ENCODE measurements around the gene FSIP1. TPM values are rescaled to one million over a fixed set of nuclear protein-coding genes. Genes with fewer than 3 reads are reported as not detected.

Gene FSIP1
- total RNA-seq, 1 experiment from 2014 or later: 0.87 TPM

GRCh38 chr15:39580485-39581241 is 202.0 kb downstream of the FSIP1 start, which contains the start of gene THBS1:
Gene THBS1, plus strand, starts transcription at chr15:39581079. Its CDS starts 779 bp downstream, at chr15:39581858.
- peaks cover 11% of the 10 kb centered on the region for H3K4me1 ChIP-seq
- H3K27ac ChIP-seq: peak within 1 kb of the TSS; percentile 87
- peak; percentile 91 for DNase-seq
- peaks cover 22% of the 10 kb centered on the region for H3K36me3 ChIP-seq
- no peaks in the 10 kb centered on the region for H3K27me3 ChIP-seq
- no peaks in the 10 kb centered on the region for H3K9me3 ChIP-seq (replicated peaks)
- H3K4me3 ChIP-seq: peak within 1 kb of the TSS; percentile 71

GRCh38 chr15:39580117-39580484 is 202.5 kb downstream of the FSIP1 start:
- no peaks in the 10 kb centered on the region for H3K9me3 ChIP-seq (replicated peaks)
- peaks cover 11% of the 10 kb centered on the region for H3K4me1 ChIP-seq
- H3K27ac ChIP-seq: peak overlapping the region; percentile 87
- H3K36me3 ChIP-seq: peaks cover 17% of the 10 kb centered on the region
- no peaks in the 10 kb centered on the region for H3K27me3 ChIP-seq
- DNase-seq: peak; percentile 89 to 94
- peak overlapping the region; percentile 71 for H3K4me3 ChIP-seq

GRCh38 chr15:39579487-39580116 is 203.0 kb downstream of the FSIP1 start:
- H3K27me3 ChIP-seq: no peaks in the 10 kb centered on the region
- DNase-seq: peak; percentile 82 to 85
- H3K4me1 ChIP-seq: peaks cover 11% of the 10 kb centered on the region
- H3K36me3 ChIP-seq: peaks cover 12% of the 10 kb centered on the region
- no peaks in the 10 kb centered on the region for H3K9me3 ChIP-seq (replicated peaks)
- peak overlapping the region; percentile 87 for H3K27ac ChIP-seq
- H3K4me3 ChIP-seq: peak overlapping the region; percentile 71

- H3K4me3 ChIP-seq: peak overlapping the region; percentile 71
- H3K36me3 ChIP-seq: peaks cover 7% of the 10 kb centered on the region
- H3K27me3 ChIP-seq: no peaks in the 10 kb centered on the region
- DNase-seq: peak in 1 of 2 experiments; percentile 37
- H3K27ac ChIP-seq: peak overlapping the region; percentile 87
- peaks cover 11% of the 10 kb centered on the region for H3K4me1 ChIP-seq
- H3K9me3 ChIP-seq (replicated peaks): no peaks in the 10 kb centered on the region
Observed at GRCh38 chr15:39578851-39579486, 203.7 kb downstream of the FSIP1 start.

GRCh38 chr15:39575180-39575579 is 207.5 kb downstream of the FSIP1 start:
- no peak overlapping the region for H3K27ac ChIP-seq
- peaks cover 8% of the 10 kb centered on the region for H3K4me1 ChIP-seq
- DNase-seq: no peak
- H3K9me3 ChIP-seq (replicated peaks): no peaks in the 10 kb centered on the region
- no peaks in the 10 kb centered on the region for H3K27me3 ChIP-seq
- H3K36me3 ChIP-seq: no peaks in the 10 kb centered on the region
- no peak overlapping the region for H3K4me3 ChIP-seq

- no peaks in the 10 kb centered on the region for H3K27me3 ChIP-seq
- DNase-seq: no peak
- no peak overlapping the region for H3K4me3 ChIP-seq
- no peak overlapping the region for H3K27ac ChIP-seq
- no peaks in the 10 kb centered on the region for H3K9me3 ChIP-seq (replicated peaks)
- peaks cover 7% of the 10 kb centered on the region for H3K4me1 ChIP-seq
- H3K36me3 ChIP-seq: no peaks in the 10 kb centered on the region
Observed at GRCh38 chr15:39574427-39574826, 208.2 kb downstream of the FSIP1 start.

- no peaks in the 10 kb centered on the region for H3K9me3 ChIP-seq (replicated peaks)
- no peaks in the 10 kb centered on the region for H3K27me3 ChIP-seq
- no peak for DNase-seq
- H3K4me3 ChIP-seq: no peak overlapping the region
- H3K4me1 ChIP-seq: peaks cover 2% of the 10 kb centered on the region
- no peaks in the 10 kb centered on the region for H3K36me3 ChIP-seq
- H3K27ac ChIP-seq: no peak overlapping the region
Observed at GRCh38 chr15:39573844-39574243, 208.8 kb downstream of the FSIP1 start.

- H3K36me3 ChIP-seq: no peaks in the 10 kb centered on the region
- H3K27ac ChIP-seq: no peak overlapping the region
- H3K4me1 ChIP-seq: no peaks in the 10 kb centered on the region
- H3K27me3 ChIP-seq: no peaks in the 10 kb centered on the region
- DNase-seq: no peak
- no peaks in the 10 kb centered on the region for H3K9me3 ChIP-seq (replicated peaks)
- H3K4me3 ChIP-seq: no peak overlapping the region
Observed at GRCh38 chr15:39573287-39573686, 209.4 kb downstream of the FSIP1 start.

- DNase-seq: no peak
- peak overlapping the region; percentile 86 for H3K27ac ChIP-seq
- no peaks in the 10 kb centered on the region for H3K36me3 ChIP-seq
- no peaks in the 10 kb centered on the region for H3K9me3 ChIP-seq (replicated peaks)
- H3K27me3 ChIP-seq: no peaks in the 10 kb centered on the region
- H3K4me3 ChIP-seq: no peak overlapping the region
- H3K4me1 ChIP-seq: peaks cover 21% of the 10 kb centered on the region
Observed at GRCh38 chr15:39565851-39566250, 216.8 kb downstream of the FSIP1 start.

- Histone ChIP-seq H3K9me3 (replicated peaks) (no peaks in the 10 kb centered on the region), H3K4me3 (no peak overlapping the region), H3K27ac (peak overlapping the region; percentile 86), H3K27me3 (no peaks in the 10 kb centered on the region), H3K4me1 (peaks cover 21% of the 10 kb centered on the region), H3K36me3 (no peaks in the 10 kb centered on the region)
- DNase-seq: peak; percentile 87 to 93
Observed at GRCh38 chr15:39564972-39565665, 217.5 kb downstream of the FSIP1 start.

GRCh38 chr15:39558421-39558820 is 224.2 kb downstream of the FSIP1 start:
- no peak for DNase-seq
- Histone ChIP-seq H3K27me3 (no peaks in the 10 kb centered on the region), H3K9me3 (replicated peaks) (no peaks in the 10 kb centered on the region), H3K4me3 (no peak overlapping the region), H3K27ac (no peak overlapping the region), H3K36me3 (no peaks in the 10 kb centered on the region), H3K4me1 (peaks cover 40% of the 10 kb centered on the region)

- H3K9me3 ChIP-seq (replicated peaks): no peaks in the 10 kb centered on the region
- peak; percentile 83 to 89 for DNase-seq
Observed at GRCh38 chr15:39556461-39556860, 226.2 kb downstream of the FSIP1 start.

GRCh38 chr15:39555885-39556284 is 226.8 kb downstream of the FSIP1 start:
- H3K4me3 ChIP-seq: no peak overlapping the region
- H3K27me3 ChIP-seq: no peaks in the 10 kb centered on the region
- peak overlapping the region; percentile 63 for H3K27ac ChIP-seq
- peaks cover 40% of the 10 kb centered on the region for H3K4me1 ChIP-seq
- peak; percentile 10 to 50 for DNase-seq
- H3K36me3 ChIP-seq: no peaks in the 10 kb centered on the region
- no peaks in the 10 kb centered on the region for H3K9me3 ChIP-seq (replicated peaks)

More at GRCh38 chr15:39556461-39556860, 226.2 kb downstream of the FSIP1 start:
- Histone ChIP-seq H3K4me3 (no peak overlapping the region), H3K27ac (peak overlapping the region; percentile 63), H3K27me3 (no peaks in the 10 kb centered on the region), H3K4me1 (peaks cover 40% of the 10 kb centered on the region), H3K36me3 (no peaks in the 10 kb centered on the region)

- peak overlapping the region; percentile 63 for H3K27ac ChIP-seq
Observed at GRCh38 chr15:39554746-39555387, 227.8 kb downstream of the FSIP1 start.

More at GRCh38 chr15:39554746-39555387, 227.8 kb downstream of the FSIP1 start:
- DNase-seq: peak; percentile 13 to 49
- Histone ChIP-seq H3K4me1 (peaks cover 40% of the 10 kb centered on the region), H3K4me3 (no peak overlapping the region), H3K27me3 (no peaks in the 10 kb centered on the region), H3K9me3 (replicated peaks) (no peaks in the 10 kb centered on the region), H3K36me3 (no peaks in the 10 kb centered on the region)
